Heart right ventricle (tissue), 16 donors: ENCODE measurements around the gene DERL2. TPM values are rescaled to one million over a fixed set of nuclear protein-coding genes. Genes with fewer than 3 reads are reported as not detected.

Experiments used
- ATAC-seq, 8 donors: fragments of 200-7000 bp; cut with Tn5 transposase; one replicate each; pipeline ENCODE4 v1.9.1; 2020; ENCODE audit warnings: mild to moderate bottlenecking in 8 of 8, moderate library complexity in 8 of 8, moderate number of reproducible peaks in 1 of 8
- DNase-seq, 2 donors: peaks; one replicate each; pipeline ENCODE4 v3.0.0-alpha.2; 2020
- H3K27ac ChIP-seq, 10 donors: fragments of 200-600 bp; sonication (generic) in 2 of 10; one replicate each; pipeline versions ENCODE4 v1.5.0 to v1.8.0; 2020 to 2022; ENCODE audit warnings: mild to moderate bottlenecking in 3 of 10
- H3K27me3 ChIP-seq, 7 donors: fragments of 200-600 bp; one replicate each; pipeline ENCODE4 v1.8.0; 2021 to 2022; ENCODE audit warnings: mild to moderate bottlenecking in 2 of 7
- H3K36me3 ChIP-seq, 9 donors: fragments of 200-600 bp; sonication (generic) in 1 of 9; one replicate each; pipeline versions ENCODE4 v1.5.0 to v1.8.0; 2020 to 2022; ENCODE audit warnings: mild to moderate bottlenecking in 2 of 9
- H3K4me1 ChIP-seq, 9 donors: fragments of 200-600 bp; sonication (generic) in 1 of 9; one replicate each; pipeline versions ENCODE4 v1.5.0 to v1.8.0; 2020 to 2022; ENCODE audit warnings: mild to moderate bottlenecking in 4 of 9
- H3K4me3 ChIP-seq, 10 donors: fragments of 200-600 bp; sonication (generic) in 2 of 10; one replicate each; pipeline versions ENCODE4 v1.5.0 to v1.8.0; 2020 to 2022; ENCODE audit warnings: mild to moderate bottlenecking in 7 of 10, moderate library complexity in 2 of 10
- H3K9me3 ChIP-seq, 11 donors: fragments of 200-600 bp in 10 of 11; sonication (generic) in 2 of 11; one replicate each; pipeline versions ENCODE4 v1.5.0 to v1.8.0; 2013 to 2022; ENCODE audit warnings: mild to moderate bottlenecking in 2 of 11, control low read depth in 1 of 11, moderate library complexity in 1 of 11
- CTCF ChIP-seq, 9 donors: fragments of 200-600 bp; sonication (generic) in 2 of 9; IDR thresholded peaks; one replicate each; pipeline versions ENCODE4 v1.5.0 to v1.8.0; 2021 to 2022; ENCODE audit warnings: antibody characterized with exemption in 9 of 9, mild to moderate bottlenecking in 5 of 9, moderate library complexity in 1 of 9
- WGBS, 2 donors: extraction: QIAGEN DNeasy Blood & Tissue Kit; methylation state at CpG; one replicate each; pipeline ENCODE4 v1.1.7; 2013; ENCODE audit warnings: inconsistent platforms in 1 of 2; 5-methylcytosine and 5-hydroxymethylcytosine counted together
- intact Hi-C, 10 donors: fragments of 100-400 bp; cut with DNase I; formaldehyde crosslinking; loops; one replicate each; pipeline versions ENCODE4 v1.11.1 to v1.14.2; 2022
- polyA plus RNA-seq, 2 donors: library from polyadenylated mRNA; stranded (reverse); fragments of 200-250 nt; gene quantifications; one replicate each; pipeline ENCODE4 v1.2.3, GENCODE V29; 2013
- total RNA-seq, 10 donors: library from RNA; stranded (reverse); fragmentation: NEBNext Ultra II Directional in 3 of 10; extraction: Animal tissue kit (Norgen Biotek cat#: 25700) in 3 of 10; gene quantifications; one replicate each; pipeline versions ENCODE4 v1.2.1 to v1.2.4, GENCODE V29; 2021 to 2023
- donor health status: Arrhythmogenic right ventricular cardiomyopathy.
- donor health status: ischemic (EF 13 %, LVEDD 7.1; RV severe dilation, severe dysfunction).
- donor health status: healthy with polysubstance abuse.
- donor health status: DM: no; HTN: yes; CAD: no.
- donor health status: DM: no; HTN: no; CAD: no.
- donor health status: ischemic (EF 25% LVEDD 6.9; RV normal size, moderate dysfunction).
- donor health status: ischemic (EF 25% LVEDD 5.7; RV mildly dilated, moderate dysfunction).
- donor health status: healthy.
- donor health status: DM: yes; HTN: yes; CAD: no.
- donor health status: Ischemic cardiomyopathy.
- donor health status: ischemic (EF 35%, LVEDD 5.7; RV mildly dilated, moderate dysfunction).
- donor health status: nonischemic (EF 11% LVEDD 7.7; RV severe dilation, severe dysfunction).
- donor health status: DM: yes; HTN: yes; CAD: no.
- donor health status: PGD.
- donor health status: ischemic (EF 29% LVEDD 5.4; RV normal size, mild dysfunction).
- donor health status: nonischemic (EF 23%, LVEDD 6.1; RV moderate dilation, normal function).

DERL2 gene
- total and polyA plus RNA-seq, 12 donors = 18.4 to 57.2 (median 27.7) TPM

GRCh38 chr17:5509482-5509881, 23.5 kb upstream of the DERL2 start:
- Histone ChIP-seq H3K27ac (no peak overlapping the region), H3K27me3 (no peaks in the 10 kb centered on the region), H3K4me3 (no peak overlapping the region), H3K36me3 (peaks cover 0 to 58% (median 0%) of the 10 kb centered on the region in 9 donors), H3K4me1 (no peaks in the 10 kb centered on the region), H3K9me3 (no peaks in the 10 kb centered on the region)
- TF ChIP-seq CTCF (IDR thresholded peaks at IDR 0.05) = no peak
- WGBS, 2 donors = 83 to 85% methylated on average over 8 of the region's 8 CpGs
- DNase-seq (no peak), ATAC-seq (no peak)
- intact Hi-C loops = no loop called here

GRCh38 chr17:5508810-5509209, 22.8 kb upstream of the DERL2 start:
- intact Hi-C loops = no loop called here
- Histone ChIP-seq H3K27me3 (no peaks in the 10 kb centered on the region), H3K36me3 (peaks cover 0 to 53% (median 0%) of the 10 kb centered on the region in 9 donors), H3K27ac (no peak overlapping the region), H3K9me3 (no peaks in the 10 kb centered on the region), H3K4me3 (no peak overlapping the region), H3K4me1 (no peaks in the 10 kb centered on the region)
- ATAC-seq (no peak), DNase-seq (no peak)
- WGBS, 2 donors = 33 to 51% methylated on average over 4 of the region's 4 CpGs
- no peak for TF ChIP-seq CTCF (IDR thresholded peaks at IDR 0.05)

- Histone ChIP-seq H3K9me3 (no peaks in the 10 kb centered on the region), H3K4me1 (peaks cover 0 to under 1% (median 0%) of the 10 kb centered on the region in 9 donors), H3K36me3 (peaks cover 0 to 63% (median 0%) of the 10 kb centered on the region in 9 donors), H3K4me3 (no peak overlapping the region), H3K27me3 (no peaks in the 10 kb centered on the region), H3K27ac (no peak overlapping the region)
- WGBS, 2 donors = 81 to 94% methylated on average over 5 of the region's 5 CpGs
- no peak for TF ChIP-seq CTCF (IDR thresholded peaks at IDR 0.05)
- intact Hi-C loops = no loop called here
- DNase-seq (no peak), ATAC-seq (no peak)
Measured at GRCh38 chr17:5506307-5506706, 20.3 kb upstream of the DERL2 start.

GRCh38 chr17:5502552-5502951, 16.6 kb upstream of the DERL2 start:
- ATAC-seq (no peak), DNase-seq (no peak)
- Histone ChIP-seq H3K4me3 (no peak overlapping the region), H3K27me3 (peaks cover 0 to 19% (median 4%) of the 10 kb centered on the region in 7 donors), H3K9me3 (no peaks in the 10 kb centered on the region), H3K36me3 (peaks cover 0 to 61% (median 0%) of the 10 kb centered on the region in 9 donors), H3K27ac (no peak overlapping the region), H3K4me1 (peaks cover 0 to 16% (median 10%) of the 10 kb centered on the region in 9 donors)
- intact Hi-C loops = no loop called here
- 97 to 98% methylated on average over 4 of the region's 4 CpGs for WGBS, 2 donors
- no peak for TF ChIP-seq CTCF (IDR thresholded peaks at IDR 0.05)
